Measurements from ENCODE around the gene TXNRD1. TPM values are rescaled to one million over a fixed set of nuclear protein-coding genes. Genes with fewer than 3 reads are reported as not detected.
"Not testable (repeated sequence)": the region's sequence is repeated elsewhere in the genome, so short reads cannot be mapped to it uniquely, and the experiment has no call there.

Gene TXNRD1
- total RNA-seq, 1 donor from 2014 or later = 49.8 TPM

GRCh38 chr12:104189915-104190555, 25.5 kb upstream of the TXNRD1 start:
- no peak for DNase-seq (ENCODE audit: low spot score)
- ATAC-seq = no peak

GRCh38 chr12:104190641-104191176, 24.9 kb upstream of the TXNRD1 start:
- DNase-seq (ENCODE audit: low spot score) (no peak), ATAC-seq (no peak)

- DNase-seq (ENCODE audit: low spot score) = no peak
- peak; percentile 90 for ATAC-seq
Observed at GRCh38 chr12:104197264-104197663, 18.3 kb upstream of the TXNRD1 start.

- DNase-seq (ENCODE audit: low spot score) (no peak), ATAC-seq (no peak)
Observed at GRCh38 chr12:104199964-104200363, 15.6 kb upstream of the TXNRD1 start.

GRCh38 chr12:104201238-104202001, 14.2 kb upstream of the TXNRD1 start:
- no peak for DNase-seq (ENCODE audit: low spot score)
- peak; percentile 91 for ATAC-seq

GRCh38 chr12:104204690-104205480, 10.7 kb upstream of the TXNRD1 start:
- no peak for DNase-seq (ENCODE audit: low spot score)

GRCh38 chr12:104207416-104208205, 8.0 kb upstream of the TXNRD1 start:
- DNase-seq (ENCODE audit: low spot score) (no peak), ATAC-seq (no peak)

More at GRCh38 chr12:104204690-104205480, 10.7 kb upstream of the TXNRD1 start:
- no peak for ATAC-seq

GRCh38 chr12:104212516-104212915, 3.1 kb upstream of the TXNRD1 start:
- ATAC-seq = no peak

GRCh38 chr12:104213952-104214351, 1.6 kb upstream of the TXNRD1 start:
- DNase-seq (ENCODE audit: low spot score) = no peak
- ATAC-seq = no peak

More at GRCh38 chr12:104212516-104212915, 3.1 kb upstream of the TXNRD1 start:
- DNase-seq (ENCODE audit: low spot score) = no peak

- ATAC-seq = no peak
Observed at GRCh38 chr12:104216521-104216924, 944 bp downstream of the TXNRD1 start.

GRCh38 chr12:104218506-104218905, 2.9 kb downstream of the TXNRD1 start:
- not testable (repeated sequence) for ATAC-seq; DNase-seq (ENCODE audit: low spot score)

More at GRCh38 chr12:104216521-104216924, 944 bp downstream of the TXNRD1 start:
- DNase-seq (ENCODE audit: low spot score) = no peak

- DNase-seq (ENCODE audit: low spot score) (no peak), ATAC-seq (no peak)
Observed at GRCh38 chr12:104218935-104219334, 3.4 kb downstream of the TXNRD1 start.

- DNase-seq (ENCODE audit: low spot score) = no peak
- peak; percentile 20 for ATAC-seq
Observed at GRCh38 chr12:104219361-104219892, 3.8 kb downstream of the TXNRD1 start.

- DNase-seq (ENCODE audit: low spot score) (no peak), ATAC-seq (no peak)
Observed at GRCh38 chr12:104219908-104220404, 4.4 kb downstream of the TXNRD1 start.

GRCh38 chr12:104220931-104221330, 5.4 kb downstream of the TXNRD1 start:
- no peak for ATAC-seq
- no peak for DNase-seq (ENCODE audit: low spot score)

GRCh38 chr12:104222976-104223375, 7.4 kb downstream of the TXNRD1 start:
- DNase-seq (ENCODE audit: low spot score) (no peak), ATAC-seq (no peak)

GRCh38 chr12:104223712-104224111, 8.1 kb downstream of the TXNRD1 start:
- no peak for ATAC-seq

GRCh38 chr12:104226672-104227071, 11.1 kb downstream of the TXNRD1 start:
- ATAC-seq (no peak), DNase-seq (ENCODE audit: low spot score) (no peak)

More at GRCh38 chr12:104223712-104224111, 8.1 kb downstream of the TXNRD1 start:
- DNase-seq (ENCODE audit: low spot score) = no peak

- no peak for DNase-seq (ENCODE audit: low spot score)
- no peak for ATAC-seq
Observed at GRCh38 chr12:104230304-104231095, 14.9 kb downstream of the TXNRD1 start.

All from left lobe of liver (tissue), 2 donors.